Measurements from ENCODE around the gene MYRIP.

Gene MYRIP

DNA sequence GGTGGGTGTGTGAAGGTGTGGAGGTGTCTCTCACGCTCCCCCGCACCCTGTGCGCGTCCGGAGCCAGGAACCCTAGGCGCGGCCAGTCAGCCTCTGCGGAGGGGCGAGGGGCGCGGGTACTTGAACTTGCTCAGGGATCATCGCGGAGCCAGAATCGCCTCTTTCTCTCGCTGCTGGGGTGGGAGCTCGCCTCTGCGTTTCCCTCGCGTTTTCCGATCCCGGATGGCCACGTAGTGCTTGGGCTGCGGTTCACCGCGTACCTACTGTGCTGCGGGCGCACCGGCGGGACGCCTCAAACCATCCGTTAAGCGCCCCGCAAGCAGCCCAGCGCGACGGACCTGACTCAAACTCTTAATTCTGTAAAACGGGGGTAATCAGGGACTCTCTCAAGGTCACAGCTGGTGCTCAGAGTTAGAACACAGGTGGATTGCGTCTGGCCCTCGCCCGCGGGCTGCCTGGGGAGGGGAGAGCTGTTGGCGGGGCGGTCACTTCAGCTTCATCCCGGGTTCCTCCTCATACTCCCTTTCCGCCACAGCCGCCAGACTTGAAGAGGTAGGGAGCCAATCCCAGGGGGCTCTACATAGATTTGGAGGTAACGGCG is 686 bp downstream of the MYRIP start:
- Histone ChIP-seq H3K27ac (ENCODE audit: low read depth, low read length) (no peak overlapping the region), H2AFZ (ENCODE audit: low read depth, low read length, severe bottlenecking) (no peak overlapping the region), H3K27me3 (ENCODE audit: low read length) (no peaks in the 10 kb centered on the region), H4K20me1 (ENCODE audit: low read depth, low read length) (no peaks in the 10 kb centered on the region), H3K9me3 (ENCODE audit: insufficient read depth, low read length) (no peaks in the 10 kb centered on the region), H3K79me2 (ENCODE audit: insufficient read depth, low read length) (no peaks in the 10 kb centered on the region), H3K9me2 (replicated peaks; ENCODE audit: insufficient read depth, low read length) (no peaks in the 10 kb centered on the region), H3K36me3 (ENCODE audit: low read length) (no peaks in the 10 kb centered on the region), H3K9ac (ENCODE audit: low read length) (no peak overlapping the region), H3F3A (ENCODE audit: insufficient read depth) (no peaks in the 10 kb centered on the region), H3K4me3 (ENCODE audit: insufficient read depth, low read length, poor library complexity, severe bottlenecking) (no peak overlapping the region), H3K4me2 (ENCODE audit: low read depth, low read length, poor library complexity, severe bottlenecking) (no peak overlapping the region)
- no peak for TF ChIP-seq EZH2phosphoT487 (conservative IDR thresholded peaks at IDR 0.05; ENCODE audit: low read length)
- TF ChIP-seq, protein P1, sequence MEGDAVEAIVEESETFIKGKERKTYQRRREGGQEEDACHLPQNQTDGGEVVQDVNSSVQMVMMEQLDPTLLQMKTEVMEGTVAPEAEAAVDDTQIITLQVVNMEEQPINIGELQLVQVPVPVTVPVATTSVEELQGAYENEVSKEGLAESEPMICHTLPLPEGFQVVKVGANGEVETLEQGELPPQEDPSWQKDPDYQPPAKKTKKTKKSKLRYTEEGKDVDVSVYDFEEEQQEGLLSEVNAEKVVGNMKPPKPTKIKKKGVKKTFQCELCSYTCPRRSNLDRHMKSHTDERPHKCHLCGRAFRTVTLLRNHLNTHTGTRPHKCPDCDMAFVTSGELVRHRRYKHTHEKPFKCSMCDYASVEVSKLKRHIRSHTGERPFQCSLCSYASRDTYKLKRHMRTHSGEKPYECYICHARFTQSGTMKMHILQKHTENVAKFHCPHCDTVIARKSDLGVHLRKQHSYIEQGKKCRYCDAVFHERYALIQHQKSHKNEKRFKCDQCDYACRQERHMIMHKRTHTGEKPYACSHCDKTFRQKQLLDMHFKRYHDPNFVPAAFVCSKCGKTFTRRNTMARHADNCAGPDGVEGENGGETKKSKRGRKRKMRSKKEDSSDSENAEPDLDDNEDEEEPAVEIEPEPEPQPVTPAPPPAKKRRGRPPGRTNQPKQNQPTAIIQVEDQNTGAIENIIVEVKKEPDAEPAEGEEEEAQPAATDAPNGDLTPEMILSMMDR (IDR thresholded peaks at IDR 0.05; ENCODE audit: insufficient read depth, low read length, poor library complexity, severe bottlenecking) = no peak

DNA sequence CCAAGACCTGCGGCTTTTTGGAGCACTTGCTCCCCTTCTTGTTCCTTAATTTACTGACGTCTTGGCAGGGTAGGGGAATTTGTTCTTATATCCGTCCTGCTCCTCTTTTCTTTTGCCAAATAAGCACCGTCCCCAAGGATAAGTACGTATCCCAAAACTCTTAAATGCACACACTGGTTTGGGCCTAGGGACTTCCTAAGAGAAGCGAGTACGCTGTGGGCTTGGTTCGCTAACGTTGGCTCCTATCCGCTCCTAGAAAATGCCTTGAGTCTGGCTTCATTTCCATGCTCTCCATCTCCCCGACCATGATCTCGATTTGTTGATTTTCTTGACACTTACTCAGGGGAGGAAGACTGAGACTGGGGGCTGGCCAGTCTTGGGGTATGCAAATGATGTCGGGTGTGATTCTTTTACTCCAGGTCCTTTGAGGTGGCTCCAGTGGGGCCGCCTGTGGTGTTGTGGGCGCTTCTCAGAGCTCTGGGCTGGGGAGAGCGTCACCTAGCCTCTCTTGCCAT is 1.3 kb downstream of the MYRIP start:
- H3K27me3 ChIP-seq (ENCODE audit: low read length) = no peaks in the 10 kb centered on the region
- no peaks in the 10 kb centered on the region for H4K20me1 ChIP-seq (ENCODE audit: low read depth, low read length)
- no peak overlapping the region for H3K4me2 ChIP-seq (ENCODE audit: low read depth, low read length, poor library complexity, severe bottlenecking)
- no peaks in the 10 kb centered on the region for H3K36me3 ChIP-seq (ENCODE audit: low read length)
- no peaks in the 10 kb centered on the region for H3F3A ChIP-seq (ENCODE audit: insufficient read depth)
- no peaks in the 10 kb centered on the region for H3K9me2 ChIP-seq (replicated peaks; ENCODE audit: insufficient read depth, low read length)
- H2AFZ ChIP-seq (ENCODE audit: low read depth, low read length, severe bottlenecking) = no peak overlapping the region
- H3K9me3 ChIP-seq (ENCODE audit: insufficient read depth, low read length) = no peaks in the 10 kb centered on the region
- no peak overlapping the region for H3K27ac ChIP-seq (ENCODE audit: low read depth, low read length)
- TF ChIP-seq EZH2phosphoT487 (conservative IDR thresholded peaks at IDR 0.05; ENCODE audit: low read length) = no peak
- TF ChIP-seq, protein P1 (IDR thresholded peaks at IDR 0.05; ENCODE audit: insufficient read depth, low read length, poor library complexity, severe bottlenecking) = no peak
- no peaks in the 10 kb centered on the region for H3K79me2 ChIP-seq (ENCODE audit: insufficient read depth, low read length)
- H3K9ac ChIP-seq (ENCODE audit: low read length) = no peak overlapping the region
- H3K4me3 ChIP-seq (ENCODE audit: insufficient read depth, low read length, poor library complexity, severe bottlenecking) = no peak overlapping the region

DNA sequence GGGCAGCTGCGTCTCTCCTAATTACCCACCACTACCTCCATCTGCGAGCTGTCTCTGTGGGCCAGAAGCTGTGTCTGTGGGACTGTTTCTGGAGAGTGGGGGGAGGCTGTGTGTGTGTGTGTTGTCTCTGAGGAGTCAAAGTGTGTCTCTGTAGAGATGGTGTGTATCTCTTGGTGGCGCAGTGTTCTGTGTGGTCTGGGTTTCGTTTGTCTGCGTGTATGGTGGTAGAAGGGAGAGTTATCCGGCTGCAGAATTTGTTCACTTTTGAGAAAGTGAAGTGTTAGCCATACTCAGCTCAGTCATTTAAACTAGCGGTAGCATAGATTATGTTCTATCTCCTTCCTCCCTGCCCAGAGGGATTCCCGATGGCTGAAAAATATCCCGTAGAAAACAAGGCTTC is 2.2 kb downstream of the MYRIP start:
- no peaks in the 10 kb centered on the region for H3F3A ChIP-seq (ENCODE audit: insufficient read depth)
- H3K4me3 ChIP-seq (ENCODE audit: insufficient read depth, low read length, poor library complexity, severe bottlenecking) = no peak overlapping the region
- H3K4me2 ChIP-seq (ENCODE audit: low read depth, low read length, poor library complexity, severe bottlenecking) = no peak overlapping the region
- H3K9me3 ChIP-seq (ENCODE audit: insufficient read depth, low read length) = no peaks in the 10 kb centered on the region
- H3K36me3 ChIP-seq (ENCODE audit: low read length) = no peaks in the 10 kb centered on the region
- no peak overlapping the region for H2AFZ ChIP-seq (ENCODE audit: low read depth, low read length, severe bottlenecking)
- H3K79me2 ChIP-seq (ENCODE audit: insufficient read depth, low read length) = no peaks in the 10 kb centered on the region
- no peaks in the 10 kb centered on the region for H4K20me1 ChIP-seq (ENCODE audit: low read depth, low read length)
- no peak overlapping the region for H3K9ac ChIP-seq (ENCODE audit: low read length)
- H3K27ac ChIP-seq (ENCODE audit: low read depth, low read length) = no peak overlapping the region
- TF ChIP-seq, protein P1 (IDR thresholded peaks at IDR 0.05; ENCODE audit: insufficient read depth, low read length, poor library complexity, severe bottlenecking) = no peak
- TF ChIP-seq EZH2phosphoT487 (conservative IDR thresholded peaks at IDR 0.05; ENCODE audit: low read length) = no peak
- no peaks in the 10 kb centered on the region for H3K9me2 ChIP-seq (replicated peaks; ENCODE audit: insufficient read depth, low read length)
- H3K27me3 ChIP-seq (ENCODE audit: low read length) = no peaks in the 10 kb centered on the region

All from SU-DHL-6 (cell line).